Measurements from ENCODE around the gene TNFRSF12A.

DNA sequence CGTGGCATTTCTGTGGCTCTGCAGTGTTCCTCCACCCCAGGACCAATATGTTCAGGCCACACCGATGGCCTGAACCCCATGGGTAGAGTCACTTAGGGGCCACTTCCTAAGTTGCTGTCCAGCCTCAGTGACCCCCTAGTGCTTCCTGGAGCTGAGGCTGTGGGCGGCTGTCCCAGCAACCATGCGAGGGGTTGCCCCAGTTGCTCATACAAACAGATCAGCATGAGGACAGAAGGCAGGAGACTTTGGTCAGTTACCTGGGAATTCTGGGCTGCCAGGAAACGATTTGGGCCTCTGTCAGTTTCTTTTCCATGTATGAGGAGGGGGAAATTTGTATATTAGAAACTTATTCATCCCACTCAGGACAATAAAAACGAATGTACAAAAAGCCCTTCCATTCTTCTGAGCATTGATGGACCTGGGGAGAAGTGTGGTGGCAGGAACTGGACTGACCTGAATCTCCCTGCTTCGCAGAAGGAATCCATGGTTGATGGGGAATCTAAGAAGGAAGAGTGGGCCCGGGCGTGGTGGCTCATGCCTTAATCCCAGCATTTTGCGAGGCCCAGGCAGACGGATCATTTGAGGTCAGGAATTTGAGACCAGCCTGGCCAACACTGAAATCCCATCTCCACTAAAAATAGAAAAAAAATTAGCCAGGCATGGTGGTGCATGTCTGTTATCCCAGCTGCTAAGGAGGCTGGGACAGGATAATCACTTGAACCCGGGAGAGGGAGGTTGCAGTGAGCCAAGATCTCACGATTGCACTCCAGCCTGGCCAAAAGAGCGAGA is 40.4 kb downstream of the TNFRSF12A start:
- TF ChIP-seq TBP (optimal IDR thresholded peaks at IDR 0.05; ENCODE audit: low read depth, low read length), result no peak
- no peak for TF ChIP-seq SMAD1 (IDR thresholded peaks at IDR 0.05; ENCODE audit: low read depth, low read length, partially characterized antibody)
- TF ChIP-seq TAF9B (IDR thresholded peaks at IDR 0.05; ENCODE audit: partially characterized antibody), result no peak
- TF ChIP-seq, protein P1, sequence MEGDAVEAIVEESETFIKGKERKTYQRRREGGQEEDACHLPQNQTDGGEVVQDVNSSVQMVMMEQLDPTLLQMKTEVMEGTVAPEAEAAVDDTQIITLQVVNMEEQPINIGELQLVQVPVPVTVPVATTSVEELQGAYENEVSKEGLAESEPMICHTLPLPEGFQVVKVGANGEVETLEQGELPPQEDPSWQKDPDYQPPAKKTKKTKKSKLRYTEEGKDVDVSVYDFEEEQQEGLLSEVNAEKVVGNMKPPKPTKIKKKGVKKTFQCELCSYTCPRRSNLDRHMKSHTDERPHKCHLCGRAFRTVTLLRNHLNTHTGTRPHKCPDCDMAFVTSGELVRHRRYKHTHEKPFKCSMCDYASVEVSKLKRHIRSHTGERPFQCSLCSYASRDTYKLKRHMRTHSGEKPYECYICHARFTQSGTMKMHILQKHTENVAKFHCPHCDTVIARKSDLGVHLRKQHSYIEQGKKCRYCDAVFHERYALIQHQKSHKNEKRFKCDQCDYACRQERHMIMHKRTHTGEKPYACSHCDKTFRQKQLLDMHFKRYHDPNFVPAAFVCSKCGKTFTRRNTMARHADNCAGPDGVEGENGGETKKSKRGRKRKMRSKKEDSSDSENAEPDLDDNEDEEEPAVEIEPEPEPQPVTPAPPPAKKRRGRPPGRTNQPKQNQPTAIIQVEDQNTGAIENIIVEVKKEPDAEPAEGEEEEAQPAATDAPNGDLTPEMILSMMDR (IDR thresholded peaks at IDR 0.05 in 2 of 3, conservative IDR thresholded peaks at IDR 0.05 in 1 of 3; ENCODE audit: insufficient read depth in 2 of 3, low read depth in 1 of 3, low read length in 3 of 3), result no peak
- TF ChIP-seq, protein P2, sequence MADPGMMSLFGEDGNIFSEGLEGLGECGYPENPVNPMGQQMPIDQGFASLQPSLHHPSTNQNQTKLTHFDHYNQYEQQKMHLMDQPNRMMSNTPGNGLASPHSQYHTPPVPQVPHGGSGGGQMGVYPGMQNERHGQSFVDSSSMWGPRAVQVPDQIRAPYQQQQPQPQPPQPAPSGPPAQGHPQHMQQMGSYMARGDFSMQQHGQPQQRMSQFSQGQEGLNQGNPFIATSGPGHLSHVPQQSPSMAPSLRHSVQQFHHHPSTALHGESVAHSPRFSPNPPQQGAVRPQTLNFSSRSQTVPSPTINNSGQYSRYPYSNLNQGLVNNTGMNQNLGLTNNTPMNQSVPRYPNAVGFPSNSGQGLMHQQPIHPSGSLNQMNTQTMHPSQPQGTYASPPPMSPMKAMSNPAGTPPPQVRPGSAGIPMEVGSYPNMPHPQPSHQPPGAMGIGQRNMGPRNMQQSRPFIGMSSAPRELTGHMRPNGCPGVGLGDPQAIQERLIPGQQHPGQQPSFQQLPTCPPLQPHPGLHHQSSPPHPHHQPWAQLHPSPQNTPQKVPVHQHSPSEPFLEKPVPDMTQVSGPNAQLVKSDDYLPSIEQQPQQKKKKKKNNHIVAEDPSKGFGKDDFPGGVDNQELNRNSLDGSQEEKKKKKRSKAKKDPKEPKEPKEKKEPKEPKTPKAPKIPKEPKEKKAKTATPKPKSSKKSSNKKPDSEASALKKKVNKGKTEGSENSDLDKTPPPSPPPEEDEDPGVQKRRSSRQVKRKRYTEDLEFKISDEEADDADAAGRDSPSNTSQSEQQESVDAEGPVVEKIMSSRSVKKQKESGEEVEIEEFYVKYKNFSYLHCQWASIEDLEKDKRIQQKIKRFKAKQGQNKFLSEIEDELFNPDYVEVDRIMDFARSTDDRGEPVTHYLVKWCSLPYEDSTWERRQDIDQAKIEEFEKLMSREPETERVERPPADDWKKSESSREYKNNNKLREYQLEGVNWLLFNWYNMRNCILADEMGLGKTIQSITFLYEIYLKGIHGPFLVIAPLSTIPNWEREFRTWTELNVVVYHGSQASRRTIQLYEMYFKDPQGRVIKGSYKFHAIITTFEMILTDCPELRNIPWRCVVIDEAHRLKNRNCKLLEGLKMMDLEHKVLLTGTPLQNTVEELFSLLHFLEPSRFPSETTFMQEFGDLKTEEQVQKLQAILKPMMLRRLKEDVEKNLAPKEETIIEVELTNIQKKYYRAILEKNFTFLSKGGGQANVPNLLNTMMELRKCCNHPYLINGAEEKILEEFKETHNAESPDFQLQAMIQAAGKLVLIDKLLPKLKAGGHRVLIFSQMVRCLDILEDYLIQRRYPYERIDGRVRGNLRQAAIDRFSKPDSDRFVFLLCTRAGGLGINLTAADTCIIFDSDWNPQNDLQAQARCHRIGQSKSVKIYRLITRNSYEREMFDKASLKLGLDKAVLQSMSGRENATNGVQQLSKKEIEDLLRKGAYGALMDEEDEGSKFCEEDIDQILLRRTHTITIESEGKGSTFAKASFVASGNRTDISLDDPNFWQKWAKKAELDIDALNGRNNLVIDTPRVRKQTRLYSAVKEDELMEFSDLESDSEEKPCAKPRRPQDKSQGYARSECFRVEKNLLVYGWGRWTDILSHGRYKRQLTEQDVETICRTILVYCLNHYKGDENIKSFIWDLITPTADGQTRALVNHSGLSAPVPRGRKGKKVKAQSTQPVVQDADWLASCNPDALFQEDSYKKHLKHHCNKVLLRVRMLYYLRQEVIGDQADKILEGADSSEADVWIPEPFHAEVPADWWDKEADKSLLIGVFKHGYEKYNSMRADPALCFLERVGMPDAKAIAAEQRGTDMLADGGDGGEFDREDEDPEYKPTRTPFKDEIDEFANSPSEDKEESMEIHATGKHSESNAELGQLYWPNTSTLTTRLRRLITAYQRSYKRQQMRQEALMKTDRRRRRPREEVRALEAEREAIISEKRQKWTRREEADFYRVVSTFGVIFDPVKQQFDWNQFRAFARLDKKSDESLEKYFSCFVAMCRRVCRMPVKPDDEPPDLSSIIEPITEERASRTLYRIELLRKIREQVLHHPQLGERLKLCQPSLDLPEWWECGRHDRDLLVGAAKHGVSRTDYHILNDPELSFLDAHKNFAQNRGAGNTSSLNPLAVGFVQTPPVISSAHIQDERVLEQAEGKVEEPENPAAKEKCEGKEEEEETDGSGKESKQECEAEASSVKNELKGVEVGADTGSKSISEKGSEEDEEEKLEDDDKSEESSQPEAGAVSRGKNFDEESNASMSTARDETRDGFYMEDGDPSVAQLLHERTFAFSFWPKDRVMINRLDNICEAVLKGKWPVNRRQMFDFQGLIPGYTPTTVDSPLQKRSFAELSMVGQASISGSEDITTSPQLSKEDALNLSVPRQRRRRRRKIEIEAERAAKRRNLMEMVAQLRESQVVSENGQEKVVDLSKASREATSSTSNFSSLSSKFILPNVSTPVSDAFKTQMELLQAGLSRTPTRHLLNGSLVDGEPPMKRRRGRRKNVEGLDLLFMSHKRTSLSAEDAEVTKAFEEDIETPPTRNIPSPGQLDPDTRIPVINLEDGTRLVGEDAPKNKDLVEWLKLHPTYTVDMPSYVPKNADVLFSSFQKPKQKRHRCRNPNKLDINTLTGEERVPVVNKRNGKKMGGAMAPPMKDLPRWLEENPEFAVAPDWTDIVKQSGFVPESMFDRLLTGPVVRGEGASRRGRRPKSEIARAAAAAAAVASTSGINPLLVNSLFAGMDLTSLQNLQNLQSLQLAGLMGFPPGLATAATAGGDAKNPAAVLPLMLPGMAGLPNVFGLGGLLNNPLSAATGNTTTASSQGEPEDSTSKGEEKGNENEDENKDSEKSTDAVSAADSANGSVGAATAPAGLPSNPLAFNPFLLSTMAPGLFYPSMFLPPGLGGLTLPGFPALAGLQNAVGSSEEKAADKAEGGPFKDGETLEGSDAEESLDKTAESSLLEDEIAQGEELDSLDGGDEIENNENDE (IDR thresholded peaks at IDR 0.05; ENCODE audit: low read depth, low read length), result no peak
- no peak for TF ChIP-seq CHD2 (IDR thresholded peaks at IDR 0.05; ENCODE audit: low read depth, low read length)
- no peak for TF ChIP-seq POLR2AphosphoS5 (IDR thresholded peaks at IDR 0.05; ENCODE audit: control insufficient read depth, insufficient read depth, low read depth, low read length)
- TF ChIP-seq, protein P3, sequence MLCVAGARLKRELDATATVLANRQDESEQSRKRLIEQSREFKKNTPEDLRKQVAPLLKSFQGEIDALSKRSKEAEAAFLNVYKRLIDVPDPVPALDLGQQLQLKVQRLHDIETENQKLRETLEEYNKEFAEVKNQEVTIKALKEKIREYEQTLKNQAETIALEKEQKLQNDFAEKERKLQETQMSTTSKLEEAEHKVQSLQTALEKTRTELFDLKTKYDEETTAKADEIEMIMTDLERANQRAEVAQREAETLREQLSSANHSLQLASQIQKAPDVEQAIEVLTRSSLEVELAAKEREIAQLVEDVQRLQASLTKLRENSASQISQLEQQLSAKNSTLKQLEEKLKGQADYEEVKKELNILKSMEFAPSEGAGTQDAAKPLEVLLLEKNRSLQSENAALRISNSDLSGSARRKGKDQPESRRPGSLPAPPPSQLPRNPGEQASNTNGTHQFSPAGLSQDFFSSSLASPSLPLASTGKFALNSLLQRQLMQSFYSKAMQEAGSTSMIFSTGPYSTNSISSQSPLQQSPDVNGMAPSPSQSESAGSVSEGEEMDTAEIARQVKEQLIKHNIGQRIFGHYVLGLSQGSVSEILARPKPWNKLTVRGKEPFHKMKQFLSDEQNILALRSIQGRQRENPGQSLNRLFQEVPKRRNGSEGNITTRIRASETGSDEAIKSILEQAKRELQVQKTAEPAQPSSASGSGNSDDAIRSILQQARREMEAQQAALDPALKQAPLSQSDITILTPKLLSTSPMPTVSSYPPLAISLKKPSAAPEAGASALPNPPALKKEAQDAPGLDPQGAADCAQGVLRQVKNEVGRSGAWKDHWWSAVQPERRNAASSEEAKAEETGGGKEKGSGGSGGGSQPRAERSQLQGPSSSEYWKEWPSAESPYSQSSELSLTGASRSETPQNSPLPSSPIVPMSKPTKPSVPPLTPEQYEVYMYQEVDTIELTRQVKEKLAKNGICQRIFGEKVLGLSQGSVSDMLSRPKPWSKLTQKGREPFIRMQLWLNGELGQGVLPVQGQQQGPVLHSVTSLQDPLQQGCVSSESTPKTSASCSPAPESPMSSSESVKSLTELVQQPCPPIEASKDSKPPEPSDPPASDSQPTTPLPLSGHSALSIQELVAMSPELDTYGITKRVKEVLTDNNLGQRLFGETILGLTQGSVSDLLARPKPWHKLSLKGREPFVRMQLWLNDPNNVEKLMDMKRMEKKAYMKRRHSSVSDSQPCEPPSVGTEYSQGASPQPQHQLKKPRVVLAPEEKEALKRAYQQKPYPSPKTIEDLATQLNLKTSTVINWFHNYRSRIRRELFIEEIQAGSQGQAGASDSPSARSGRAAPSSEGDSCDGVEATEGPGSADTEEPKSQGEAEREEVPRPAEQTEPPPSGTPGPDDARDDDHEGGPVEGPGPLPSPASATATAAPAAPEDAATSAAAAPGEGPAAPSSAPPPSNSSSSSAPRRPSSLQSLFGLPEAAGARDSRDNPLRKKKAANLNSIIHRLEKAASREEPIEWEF (CRISPR knock-in tag; IDR thresholded peaks at IDR 0.05), result no peak
- TF ChIP-seq GTF2F1 (IDR thresholded peaks at IDR 0.05; ENCODE audit: low read depth, low read length), result no peak

Data from K562 (cell line).